Activated CD8-positive, alpha-beta memory T cell treated with anti-CD3 and anti-CD28 coated beads, Interleukin-2, amount 50 U/mL, for 24 hours (primary cell): ENCODE results near the gene CHPT1.

ENCODE experiments used
- DNase-seq: peaks from one replicate; pipeline ENCODE4 v3.0.0-alpha.2; 2020; ENCODE audit errors: extremely low read depth

Gene CHPT1

GRCh38 chr12:101763246-101763931 is 65.9 kb downstream of the CHPT1 start:
- no peak for DNase-seq

- no peak for DNase-seq
These were observed 66.8 kb downstream of the CHPT1 start for GRCh38 chr12:101764051-101764792.

GRCh38 chr12:101767537-101767936 is 70.1 kb downstream of the CHPT1 start:
- DNase-seq, result no peak

GRCh38 chr12:101768781-101769180 is 71.3 kb downstream of the CHPT1 start:
- DNase-seq, result no peak

GRCh38 chr12:101769865-101770264 is 72.4 kb downstream of the CHPT1 start:
- no peak for DNase-seq

GRCh38 chr12:101772012-101772775 is 74.8 kb downstream of the CHPT1 start:
- DNase-seq, result no peak

GRCh38 chr12:101773650-101774162 is 76.3 kb downstream of the CHPT1 start:
- peak; percentile 21 for DNase-seq

- DNase-seq, result no peak
These were observed 78.4 kb downstream of the CHPT1 start for GRCh38 chr12:101775816-101776215.

- DNase-seq, result no peak
These were observed 80.0 kb downstream of the CHPT1 start for GRCh38 chr12:101777485-101777884.

GRCh38 chr12:101777978-101778377 is 80.5 kb downstream of the CHPT1 start:
- no peak for DNase-seq
